ENCODE measurements around the gene ZNF532. TPM values are rescaled to one million over a fixed set of nuclear protein-coding genes. Genes with fewer than 3 reads are reported as not detected.

ZNF532 gene
- total and polyA plus RNA-seq, 2 of the 13 experiments (the other 11 are each of a cell fraction or from before 2014, with no cell fraction given): not detected

DNA sequence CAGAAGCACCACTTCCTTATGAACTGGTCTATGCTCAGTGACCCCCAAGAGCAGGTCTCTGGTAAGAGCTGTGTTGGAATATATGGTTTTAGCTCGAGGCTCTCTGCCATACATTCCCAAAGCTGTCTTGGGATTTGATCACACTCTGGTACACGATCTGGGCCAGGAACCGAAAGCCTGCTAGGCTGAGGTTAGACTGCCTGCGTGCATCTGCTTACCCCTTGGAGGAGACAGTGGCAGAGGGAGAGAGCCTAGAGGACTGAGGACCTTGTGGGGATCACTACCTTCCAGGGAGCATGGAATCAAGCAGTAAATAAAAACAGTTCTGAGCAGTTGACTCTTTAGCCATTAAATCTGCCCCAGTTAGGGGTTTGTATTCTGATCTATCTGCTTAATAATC, 63.7 kb downstream of the ZNF532 start (continued):
- TF ChIP-seq, protein P1, sequence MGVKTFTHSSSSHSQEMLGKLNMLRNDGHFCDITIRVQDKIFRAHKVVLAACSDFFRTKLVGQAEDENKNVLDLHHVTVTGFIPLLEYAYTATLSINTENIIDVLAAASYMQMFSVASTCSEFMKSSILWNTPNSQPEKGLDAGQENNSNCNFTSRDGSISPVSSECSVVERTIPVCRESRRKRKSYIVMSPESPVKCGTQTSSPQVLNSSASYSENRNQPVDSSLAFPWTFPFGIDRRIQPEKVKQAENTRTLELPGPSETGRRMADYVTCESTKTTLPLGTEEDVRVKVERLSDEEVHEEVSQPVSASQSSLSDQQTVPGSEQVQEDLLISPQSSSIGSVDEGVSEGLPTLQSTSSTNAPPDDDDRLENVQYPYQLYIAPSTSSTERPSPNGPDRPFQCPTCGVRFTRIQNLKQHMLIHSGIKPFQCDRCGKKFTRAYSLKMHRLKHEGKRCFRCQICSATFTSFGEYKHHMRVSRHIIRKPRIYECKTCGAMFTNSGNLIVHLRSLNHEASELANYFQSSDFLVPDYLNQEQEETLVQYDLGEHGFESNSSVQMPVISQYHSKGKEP (CRISPR knock-in tag; IDR thresholded peaks at IDR 0.05): no peak
- TF ChIP-seq, protein P2, sequence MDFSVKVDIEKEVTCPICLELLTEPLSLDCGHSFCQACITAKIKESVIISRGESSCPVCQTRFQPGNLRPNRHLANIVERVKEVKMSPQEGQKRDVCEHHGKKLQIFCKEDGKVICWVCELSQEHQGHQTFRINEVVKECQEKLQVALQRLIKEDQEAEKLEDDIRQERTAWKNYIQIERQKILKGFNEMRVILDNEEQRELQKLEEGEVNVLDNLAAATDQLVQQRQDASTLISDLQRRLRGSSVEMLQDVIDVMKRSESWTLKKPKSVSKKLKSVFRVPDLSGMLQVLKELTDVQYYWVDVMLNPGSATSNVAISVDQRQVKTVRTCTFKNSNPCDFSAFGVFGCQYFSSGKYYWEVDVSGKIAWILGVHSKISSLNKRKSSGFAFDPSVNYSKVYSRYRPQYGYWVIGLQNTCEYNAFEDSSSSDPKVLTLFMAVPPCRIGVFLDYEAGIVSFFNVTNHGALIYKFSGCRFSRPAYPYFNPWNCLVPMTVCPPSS (IDR thresholded peaks at IDR 0.05): no peak
- TF ChIP-seq NCOR1 (IDR thresholded peaks at IDR 0.05; ENCODE audit: borderline replicate concordance, low read length): no peak
- no peak for TF ChIP-seq ZNF558 (CRISPR knock-in tag; IDR thresholded peaks at IDR 0.05; ENCODE audit: borderline replicate concordance)
- no peak for TF ChIP-seq STAG1 (CRISPR knock-in tag; IDR thresholded peaks at IDR 0.05)
- TF ChIP-seq, protein P3, sequence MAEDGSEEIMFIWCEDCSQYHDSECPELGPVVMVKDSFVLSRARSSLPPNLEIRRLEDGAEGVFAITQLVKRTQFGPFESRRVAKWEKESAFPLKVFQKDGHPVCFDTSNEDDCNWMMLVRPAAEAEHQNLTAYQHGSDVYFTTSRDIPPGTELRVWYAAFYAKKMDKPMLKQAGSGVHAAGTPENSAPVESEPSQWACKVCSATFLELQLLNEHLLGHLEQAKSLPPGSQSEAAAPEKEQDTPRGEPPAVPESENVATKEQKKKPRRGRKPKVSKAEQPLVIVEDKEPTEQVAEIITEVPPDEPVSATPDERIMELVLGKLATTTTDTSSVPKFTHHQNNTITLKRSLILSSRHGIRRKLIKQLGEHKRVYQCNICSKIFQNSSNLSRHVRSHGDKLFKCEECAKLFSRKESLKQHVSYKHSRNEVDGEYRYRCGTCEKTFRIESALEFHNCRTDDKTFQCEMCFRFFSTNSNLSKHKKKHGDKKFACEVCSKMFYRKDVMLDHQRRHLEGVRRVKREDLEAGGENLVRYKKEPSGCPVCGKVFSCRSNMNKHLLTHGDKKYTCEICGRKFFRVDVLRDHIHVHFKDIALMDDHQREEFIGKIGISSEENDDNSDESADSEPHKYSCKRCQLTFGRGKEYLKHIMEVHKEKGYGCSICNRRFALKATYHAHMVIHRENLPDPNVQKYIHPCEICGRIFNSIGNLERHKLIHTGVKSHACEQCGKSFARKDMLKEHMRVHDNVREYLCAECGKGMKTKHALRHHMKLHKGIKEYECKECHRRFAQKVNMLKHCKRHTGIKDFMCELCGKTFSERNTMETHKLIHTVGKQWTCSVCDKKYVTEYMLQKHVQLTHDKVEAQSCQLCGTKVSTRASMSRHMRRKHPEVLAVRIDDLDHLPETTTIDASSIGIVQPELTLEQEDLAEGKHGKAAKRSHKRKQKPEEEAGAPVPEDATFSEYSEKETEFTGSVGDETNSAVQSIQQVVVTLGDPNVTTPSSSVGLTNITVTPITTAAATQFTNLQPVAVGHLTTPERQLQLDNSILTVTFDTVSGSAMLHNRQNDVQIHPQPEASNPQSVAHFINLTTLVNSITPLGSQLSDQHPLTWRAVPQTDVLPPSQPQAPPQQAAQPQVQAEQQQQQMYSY (CRISPR knock-in tag; IDR thresholded peaks at IDR 0.05): no peak
- no peak for TF ChIP-seq KLF12 (CRISPR knock-in tag; IDR thresholded peaks at IDR 0.05; ENCODE audit: borderline replicate concordance)
- TF ChIP-seq, protein P4, sequence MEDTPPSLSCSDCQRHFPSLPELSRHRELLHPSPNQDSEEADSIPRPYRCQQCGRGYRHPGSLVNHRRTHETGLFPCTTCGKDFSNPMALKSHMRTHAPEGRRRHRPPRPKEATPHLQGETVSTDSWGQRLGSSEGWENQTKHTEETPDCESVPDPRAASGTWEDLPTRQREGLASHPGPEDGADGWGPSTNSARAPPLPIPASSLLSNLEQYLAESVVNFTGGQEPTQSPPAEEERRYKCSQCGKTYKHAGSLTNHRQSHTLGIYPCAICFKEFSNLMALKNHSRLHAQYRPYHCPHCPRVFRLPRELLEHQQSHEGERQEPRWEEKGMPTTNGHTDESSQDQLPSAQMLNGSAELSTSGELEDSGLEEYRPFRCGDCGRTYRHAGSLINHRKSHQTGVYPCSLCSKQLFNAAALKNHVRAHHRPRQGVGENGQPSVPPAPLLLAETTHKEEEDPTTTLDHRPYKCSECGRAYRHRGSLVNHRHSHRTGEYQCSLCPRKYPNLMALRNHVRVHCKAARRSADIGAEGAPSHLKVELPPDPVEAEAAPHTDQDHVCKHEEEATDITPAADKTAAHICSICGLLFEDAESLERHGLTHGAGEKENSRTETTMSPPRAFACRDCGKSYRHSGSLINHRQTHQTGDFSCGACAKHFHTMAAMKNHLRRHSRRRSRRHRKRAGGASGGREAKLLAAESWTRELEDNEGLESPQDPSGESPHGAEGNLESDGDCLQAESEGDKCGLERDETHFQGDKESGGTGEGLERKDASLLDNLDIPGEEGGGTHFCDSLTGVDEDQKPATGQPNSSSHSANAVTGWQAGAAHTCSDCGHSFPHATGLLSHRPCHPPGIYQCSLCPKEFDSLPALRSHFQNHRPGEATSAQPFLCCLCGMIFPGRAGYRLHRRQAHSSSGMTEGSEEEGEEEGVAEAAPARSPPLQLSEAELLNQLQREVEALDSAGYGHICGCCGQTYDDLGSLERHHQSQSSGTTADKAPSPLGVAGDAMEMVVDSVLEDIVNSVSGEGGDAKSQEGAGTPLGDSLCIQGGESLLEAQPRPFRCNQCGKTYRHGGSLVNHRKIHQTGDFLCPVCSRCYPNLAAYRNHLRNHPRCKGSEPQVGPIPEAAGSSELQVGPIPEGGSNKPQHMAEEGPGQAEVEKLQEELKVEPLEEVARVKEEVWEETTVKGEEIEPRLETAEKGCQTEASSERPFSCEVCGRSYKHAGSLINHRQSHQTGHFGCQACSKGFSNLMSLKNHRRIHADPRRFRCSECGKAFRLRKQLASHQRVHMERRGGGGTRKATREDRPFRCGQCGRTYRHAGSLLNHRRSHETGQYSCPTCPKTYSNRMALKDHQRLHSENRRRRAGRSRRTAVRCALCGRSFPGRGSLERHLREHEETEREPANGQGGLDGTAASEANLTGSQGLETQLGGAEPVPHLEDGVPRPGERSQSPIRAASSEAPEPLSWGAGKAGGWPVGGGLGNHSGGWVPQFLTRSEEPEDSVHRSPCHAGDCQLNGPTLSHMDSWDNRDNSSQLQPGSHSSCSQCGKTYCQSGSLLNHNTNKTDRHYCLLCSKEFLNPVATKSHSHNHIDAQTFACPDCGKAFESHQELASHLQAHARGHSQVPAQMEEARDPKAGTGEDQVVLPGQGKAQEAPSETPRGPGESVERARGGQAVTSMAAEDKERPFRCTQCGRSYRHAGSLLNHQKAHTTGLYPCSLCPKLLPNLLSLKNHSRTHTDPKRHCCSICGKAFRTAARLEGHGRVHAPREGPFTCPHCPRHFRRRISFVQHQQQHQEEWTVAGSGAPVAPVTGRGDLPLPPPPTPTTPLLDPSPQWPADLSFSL (CRISPR knock-in tag; IDR thresholded peaks at IDR 0.05): no peak
- no peak for TF ChIP-seq RFX3 (CRISPR knock-in tag; IDR thresholded peaks at IDR 0.05)
- no peak for TF ChIP-seq ETV6 (CRISPR knock-in tag; conservative IDR thresholded peaks at IDR 0.05)
